Trophoblast cell (in vitro differentiated cells and primary cell): ENCODE data around the gene REV3L.

Experiments used
- DNase-seq, 2 donors: peaks; one replicate each; pipeline ENCODE4 v3.0.0-alpha.2; 2016
- H2AFZ ChIP-seq: 2 replicates; pipeline ENCODE4 v1.6.1; 2013; ENCODE audit warnings: low read length, moderate library complexity, mild to moderate bottlenecking; ENCODE audit not compliant: insufficient read depth, poor library complexity
- H2AK5ac ChIP-seq: 2 replicates; pipeline ENCODE4 v1.6.1; 2013; ENCODE audit warnings: mild to moderate bottlenecking, low read length
- H2BK120ac ChIP-seq: 2 replicates; pipeline ENCODE4 v1.6.1; 2013; ENCODE audit warnings: low read length, mild to moderate bottlenecking, moderate library complexity; ENCODE audit not compliant: insufficient read depth, poor library complexity
- H2BK12ac ChIP-seq: 2 replicates; pipeline ENCODE4 v1.6.1; 2013; ENCODE audit warnings: mild to moderate bottlenecking, low read length, moderate library complexity
- H2BK5ac ChIP-seq: 2 replicates; pipeline ENCODE4 v1.6.1; 2013; ENCODE audit warnings: low read length, low read depth, moderate library complexity, mild to moderate bottlenecking; ENCODE audit not compliant: poor library complexity
- H3K14ac ChIP-seq: 2 replicates; pipeline ENCODE4 v1.6.1; 2013; ENCODE audit warnings: mild to moderate bottlenecking, low read length
- H3K18ac ChIP-seq: 2 replicates; pipeline ENCODE4 v1.6.1; 2013; ENCODE audit warnings: mild to moderate bottlenecking, low read length
- H3K23ac ChIP-seq: 2 replicates; pipeline ENCODE4 v1.6.1; 2013; ENCODE audit warnings: low read length
- H3K27ac ChIP-seq: 2 replicates; pipeline ENCODE4 v1.5.1; 2013; ENCODE audit warnings: low read depth, mild to moderate bottlenecking, inconsistent platforms, low read length, moderate library complexity
- H3K27me3 ChIP-seq: 2 replicates; pipeline ENCODE4 v1.6.1; 2013; ENCODE audit warnings: inconsistent platforms, mild to moderate bottlenecking, low read length, moderate library complexity; ENCODE audit not compliant: insufficient read depth
- H3K36me3 ChIP-seq, 2 experiments: 1 replicate in 1 of 2; 2 replicates in 1 of 2; pipeline ENCODE4 v1.6.1; 2013; ENCODE audit warnings: low read length in 2 of 2, mild to moderate bottlenecking in 2 of 2, moderate library complexity in 1 of 2; ENCODE audit not compliant: insufficient read depth in 2 of 2, control insufficient read depth in 1 of 2
- H3K4ac ChIP-seq: 2 replicates; pipeline ENCODE4 v1.6.1; 2013; ENCODE audit warnings: low read depth, mild to moderate bottlenecking, low read length, moderate library complexity
- H3K4me1 ChIP-seq, 2 experiments: 1 replicate in 1 of 2; 2 replicates in 1 of 2; pipeline ENCODE4 v1.6.1; 2013; ENCODE audit warnings: low read length in 2 of 2, mild to moderate bottlenecking in 2 of 2, moderate library complexity in 1 of 2; ENCODE audit not compliant: insufficient read depth in 2 of 2, control insufficient read depth in 1 of 2
- H3K4me2 ChIP-seq: 2 replicates; pipeline ENCODE4 v1.6.1; 2013; ENCODE audit warnings: inconsistent platforms, mild to moderate bottlenecking, low read length, moderate library complexity
- H3K4me3 ChIP-seq: 2 replicates; pipeline ENCODE4 v1.5.1; 2013; ENCODE audit warnings: mild to moderate bottlenecking, low read depth, low read length, inconsistent platforms
- H3K79me1 ChIP-seq: one replicate; pipeline ENCODE4 v1.6.1; 2013; ENCODE audit warnings: low read length
- H3K79me2 ChIP-seq: 2 replicates; pipeline ENCODE4 v1.6.1; 2013; ENCODE audit warnings: low read length, mild to moderate bottlenecking; ENCODE audit not compliant: control insufficient read depth, insufficient read depth, poor library complexity
- H3K9ac ChIP-seq: 2 replicates; pipeline ENCODE4 v1.6.1; 2013; ENCODE audit warnings: mild to moderate bottlenecking, low read length
- H3K9me3 ChIP-seq: 2 replicates; pipeline ENCODE4 v1.6.1; 2013; ENCODE audit warnings: low read depth, mild to moderate bottlenecking, control low read depth, inconsistent platforms, low read length; ENCODE audit not compliant: insufficient read depth
- H4K12ac ChIP-seq: 2 replicates; pipeline ENCODE4 v1.6.1; 2013; ENCODE audit warnings: low read depth, mild to moderate bottlenecking, low read length, moderate library complexity
- H4K8ac ChIP-seq: 2 replicates; pipeline ENCODE4 v1.6.1; 2013; ENCODE audit warnings: low read depth, mild to moderate bottlenecking, low read length, moderate library complexity
- H4K91ac ChIP-seq: one replicate; pipeline ENCODE4 v1.6.1; 2013; ENCODE audit warnings: low read depth, mild to moderate bottlenecking, low read length, moderate library complexity
- WGBS: extraction: QIAGEN DNeasy Blood & Tissue Kit; methylation state at CpG from one replicate; pipeline ENCODE4 v1.1.7; 2013; ENCODE audit warnings: missing lambda C conversion rate; ENCODE audit not compliant: insufficient read length, insufficient coverage; ENCODE audit errors: extremely low coverage; 5-methylcytosine and 5-hydroxymethylcytosine counted together

REV3L gene

GRCh38 chr6:111403388-111403787 lies 79.6 kb downstream of the REV3L start:
- H2BK5ac ChIP-seq: no peak overlapping the region
- WGBS: no CpG with 5 or more reads among the region's 3 CpGs
- H2BK12ac ChIP-seq: no peak overlapping the region
- H3K4me2 ChIP-seq: no peak overlapping the region
- no peak overlapping the region for H2AK5ac ChIP-seq
- H3K9me3 ChIP-seq: no peaks in the 10 kb centered on the region
- H3K4ac ChIP-seq: no peak overlapping the region
- no peaks in the 10 kb centered on the region for H3K27me3 ChIP-seq
- no peak for DNase-seq
- H3K4me1 ChIP-seq: no peaks in the 10 kb centered on the region
- no peak overlapping the region for H4K8ac ChIP-seq
- H3K14ac ChIP-seq: no peak overlapping the region
- H2AFZ ChIP-seq: no peak overlapping the region
- no peaks in the 10 kb centered on the region for H3K79me2 ChIP-seq
- no peaks in the 10 kb centered on the region for H3K79me1 ChIP-seq
- H3K4me3 ChIP-seq: no peak overlapping the region
- no peak overlapping the region for H4K12ac ChIP-seq
- no peak overlapping the region for H2BK120ac ChIP-seq
- H3K18ac ChIP-seq: no peak overlapping the region
- no peak overlapping the region for H3K23ac ChIP-seq
- H3K27ac ChIP-seq: no peak overlapping the region
- no peak overlapping the region for H3K9ac ChIP-seq
- H3K36me3 ChIP-seq: peaks cover under 1 to 4% of the 10 kb centered on the region in 2 experiments
- no peak overlapping the region for H4K91ac ChIP-seq

GRCh38 chr6:111399626-111400025 lies 83.4 kb downstream of the REV3L start:
- WGBS: no CpG with 5 or more reads among the region's 3 CpGs
- Histone ChIP-seq H3K4me2 (no peak overlapping the region), H4K91ac (no peak overlapping the region), H3K27me3 (no peaks in the 10 kb centered on the region), H3K4me3 (no peak overlapping the region), H3K4ac (no peak overlapping the region), H2BK12ac (no peak overlapping the region), H3K9ac (no peak overlapping the region), H3K4me1 (no peaks in the 10 kb centered on the region), H3K36me3 (peaks cover 0 to 4% of the 10 kb centered on the region in 2 experiments), H2BK5ac (no peak overlapping the region), H3K79me1 (no peaks in the 10 kb centered on the region), H4K12ac (no peak overlapping the region), H3K23ac (no peak overlapping the region), H2AK5ac (no peak overlapping the region), H3K9me3 (no peaks in the 10 kb centered on the region), H3K27ac (no peak overlapping the region), H3K18ac (no peak overlapping the region), H2AFZ (no peak overlapping the region), H3K79me2 (no peaks in the 10 kb centered on the region), H4K8ac (no peak overlapping the region), H3K14ac (no peak overlapping the region), H2BK120ac (no peak overlapping the region)
- no peak for DNase-seq

- Histone ChIP-seq H4K8ac (no peak overlapping the region), H3K9ac (no peak overlapping the region), H3K27me3 (no peaks in the 10 kb centered on the region), H2AFZ (no peak overlapping the region), H2AK5ac (no peak overlapping the region), H2BK120ac (no peak overlapping the region), H4K12ac (no peak overlapping the region), H3K4ac (no peak overlapping the region), H2BK12ac (no peak overlapping the region), H3K23ac (no peak overlapping the region), H3K18ac (no peak overlapping the region), H3K27ac (no peak overlapping the region), H3K36me3 (peaks cover 0 to 2% of the 10 kb centered on the region in 2 experiments), H2BK5ac (no peak overlapping the region), H3K4me2 (no peak overlapping the region), H3K4me1 (no peaks in the 10 kb centered on the region), H3K14ac (no peak overlapping the region), H4K91ac (no peak overlapping the region), H3K79me2 (no peaks in the 10 kb centered on the region), H3K9me3 (no peaks in the 10 kb centered on the region), H3K4me3 (no peak overlapping the region), H3K79me1 (no peaks in the 10 kb centered on the region)
- DNase-seq: no peak
- WGBS: no CpG with 5 or more reads among the region's 2 CpGs
Observed at GRCh38 chr6:111388681-111389080, 94.3 kb downstream of the REV3L start.

- H3K18ac ChIP-seq: no peak overlapping the region
- WGBS: no CpG with 5 or more reads among the region's 9 CpGs
Observed at GRCh38 chr6:111382476-111383294, 100.3 kb downstream of the REV3L start.

More at GRCh38 chr6:111382476-111383294, 100.3 kb downstream of the REV3L start:
- H2BK5ac ChIP-seq: no peak overlapping the region
- H2BK120ac ChIP-seq: no peak overlapping the region
- DNase-seq: no peak
- no peak overlapping the region for H3K4ac ChIP-seq
- no peak overlapping the region for H3K4me3 ChIP-seq
- no peaks in the 10 kb centered on the region for H3K4me1 ChIP-seq
- H2AFZ ChIP-seq: peak overlapping the region; percentile 27
- H3K27me3 ChIP-seq: no peaks in the 10 kb centered on the region
- H3K4me2 ChIP-seq: no peak overlapping the region
- no peak overlapping the region for H4K12ac ChIP-seq
- H3K36me3 ChIP-seq: peaks cover 8 to 13% of the 10 kb centered on the region in 2 experiments
- no peak overlapping the region for H4K91ac ChIP-seq
- H3K79me1 ChIP-seq: no peaks in the 10 kb centered on the region
- H2BK12ac ChIP-seq: no peak overlapping the region
- no peaks in the 10 kb centered on the region for H3K79me2 ChIP-seq
- H3K14ac ChIP-seq: no peak overlapping the region
- H3K9me3 ChIP-seq: no peaks in the 10 kb centered on the region
- H3K27ac ChIP-seq: no peak overlapping the region
- H4K8ac ChIP-seq: no peak overlapping the region
- no peak overlapping the region for H2AK5ac ChIP-seq
- H3K9ac ChIP-seq: no peak overlapping the region
- H3K23ac ChIP-seq: no peak overlapping the region
